Measurements from ENCODE around the gene ZBTB8A. TPM values are rescaled to one million over a fixed set of nuclear protein-coding genes. Genes with fewer than 3 reads are reported as not detected.
"Not testable (repeated sequence)": the region's sequence is repeated elsewhere in the genome, so short reads cannot be mapped to it uniquely, and the experiment has no call there.

The ZBTB8A gene
- total and polyA plus RNA-seq, 2 experiments from 2014 or later, result 4.4 to 5.7 TPM

- Histone ChIP-seq H3K4me3 (no peak overlapping the region), H3K9me3 (ENCODE audit: low read depth) (no peaks in the 10 kb centered on the region), H3K27ac (no peak overlapping the region), H3K4me1 (ENCODE audit: low read depth) (no peaks in the 10 kb centered on the region), H3K36me3 (no peaks in the 10 kb centered on the region), H3K27me3 (no peaks in the 10 kb centered on the region)
- TF ChIP-seq, protein P1, sequence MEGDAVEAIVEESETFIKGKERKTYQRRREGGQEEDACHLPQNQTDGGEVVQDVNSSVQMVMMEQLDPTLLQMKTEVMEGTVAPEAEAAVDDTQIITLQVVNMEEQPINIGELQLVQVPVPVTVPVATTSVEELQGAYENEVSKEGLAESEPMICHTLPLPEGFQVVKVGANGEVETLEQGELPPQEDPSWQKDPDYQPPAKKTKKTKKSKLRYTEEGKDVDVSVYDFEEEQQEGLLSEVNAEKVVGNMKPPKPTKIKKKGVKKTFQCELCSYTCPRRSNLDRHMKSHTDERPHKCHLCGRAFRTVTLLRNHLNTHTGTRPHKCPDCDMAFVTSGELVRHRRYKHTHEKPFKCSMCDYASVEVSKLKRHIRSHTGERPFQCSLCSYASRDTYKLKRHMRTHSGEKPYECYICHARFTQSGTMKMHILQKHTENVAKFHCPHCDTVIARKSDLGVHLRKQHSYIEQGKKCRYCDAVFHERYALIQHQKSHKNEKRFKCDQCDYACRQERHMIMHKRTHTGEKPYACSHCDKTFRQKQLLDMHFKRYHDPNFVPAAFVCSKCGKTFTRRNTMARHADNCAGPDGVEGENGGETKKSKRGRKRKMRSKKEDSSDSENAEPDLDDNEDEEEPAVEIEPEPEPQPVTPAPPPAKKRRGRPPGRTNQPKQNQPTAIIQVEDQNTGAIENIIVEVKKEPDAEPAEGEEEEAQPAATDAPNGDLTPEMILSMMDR (IDR thresholded peaks at IDR 0.05; ENCODE audit: low read depth, low read length), result no peak
- no peak for DNase-seq (ENCODE audit: low read depth in 1 of 2, low spot score in 1 of 2)
Measured at GRCh38 chr1:32635508-32636277, 96.5 kb downstream of the ZBTB8A start.

GRCh38 chr1:32636914-32637645, 97.9 kb downstream of the ZBTB8A start:
- Histone ChIP-seq H3K4me3 (no peak overlapping the region), H3K27me3 (no peaks in the 10 kb centered on the region), H3K27ac (no peak overlapping the region), H3K4me1 (ENCODE audit: low read depth) (no peaks in the 10 kb centered on the region), H3K9me3 (ENCODE audit: low read depth) (no peaks in the 10 kb centered on the region), H3K36me3 (no peaks in the 10 kb centered on the region)
- DNase-seq (ENCODE audit: low read depth in 1 of 2, low spot score in 1 of 2), result no peak
- TF ChIP-seq, protein P1 (IDR thresholded peaks at IDR 0.05; ENCODE audit: low read depth, low read length), result no peak

DNA sequence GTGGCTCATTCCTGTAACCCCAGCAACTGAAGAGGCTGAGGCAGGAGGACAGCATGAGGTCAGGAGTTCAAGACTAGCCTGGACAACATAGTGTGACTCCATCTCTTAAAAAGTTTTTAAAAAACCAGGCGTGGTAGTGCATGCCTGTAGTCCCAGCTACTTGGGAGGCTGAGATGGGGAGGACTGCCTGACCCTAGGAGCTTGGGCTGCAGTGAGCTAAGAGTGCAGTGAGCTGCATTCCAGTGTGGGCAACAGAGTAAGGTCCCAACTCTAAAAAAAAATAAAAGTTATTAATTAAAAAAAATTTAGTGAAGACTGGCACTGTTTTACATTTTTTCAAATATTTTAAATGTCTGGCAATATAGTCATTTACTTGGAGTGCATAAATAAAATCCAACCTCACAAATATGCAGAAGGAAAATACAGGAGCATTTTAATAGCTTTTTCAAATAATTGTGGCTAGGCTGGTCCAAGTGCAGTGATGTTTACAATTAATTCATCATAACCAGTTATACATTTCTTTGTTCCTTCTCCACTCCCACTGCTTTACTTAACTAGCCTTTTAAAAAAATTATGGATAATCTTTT, 100.4 kb downstream of the ZBTB8A start:
- DNase-seq (ENCODE audit: low read depth in 1 of 2, low spot score in 1 of 2), result no peak
- Histone ChIP-seq H3K27me3 (no peaks in the 10 kb centered on the region), H3K4me3 (no peak overlapping the region), H3K36me3 (no peaks in the 10 kb centered on the region), H3K27ac (no peak overlapping the region), H3K9me3 (ENCODE audit: low read depth) (no peaks in the 10 kb centered on the region), H3K4me1 (ENCODE audit: low read depth) (no peaks in the 10 kb centered on the region)
- TF ChIP-seq, protein P1 (IDR thresholded peaks at IDR 0.05; ENCODE audit: low read depth, low read length), result no peak

- not testable (repeated sequence) for H3K9me3 ChIP-seq (ENCODE audit: low read depth); DNase-seq (ENCODE audit: low read depth in 1 of 2, low spot score in 1 of 2); H3K27me3 ChIP-seq; H3K4me3 ChIP-seq; H3K36me3 ChIP-seq; H3K27ac ChIP-seq; H3K4me1 ChIP-seq (ENCODE audit: low read depth)
Measured at GRCh38 chr1:32642292-32642827, 103.1 kb downstream of the ZBTB8A start.

GRCh38 chr1:32644426-32644825, 105.2 kb downstream of the ZBTB8A start:
- H3K4me3 ChIP-seq, result no peak overlapping the region
- no peaks in the 10 kb centered on the region for H3K9me3 ChIP-seq (ENCODE audit: low read depth)
- H3K36me3 ChIP-seq, result no peaks in the 10 kb centered on the region
- DNase-seq (ENCODE audit: low read depth in 1 of 2, low spot score in 1 of 2), result no peak
- no peaks in the 10 kb centered on the region for H3K4me1 ChIP-seq (ENCODE audit: low read depth)
- no peaks in the 10 kb centered on the region for H3K27me3 ChIP-seq
- TF ChIP-seq, protein P1 (IDR thresholded peaks at IDR 0.05; ENCODE audit: low read depth, low read length), result no peak
- no peak overlapping the region for H3K27ac ChIP-seq

All from cardiac muscle cell (in vitro differentiated cells and primary cell).